Upper lobe of left lung (tissue), 6 donors: ENCODE measurements around the gene ASB5. TPM values are rescaled to one million over a fixed set of nuclear protein-coding genes. Genes with fewer than 3 reads are reported as not detected.

ENCODE experiments used
- ATAC-seq, 2 donors: fragments of 200-7000 bp; cut with Tn5 transposase; one replicate each; pipeline ENCODE4 v1.9.1; 2022; ENCODE audit warnings: mild to moderate bottlenecking in 2 of 2, moderate library complexity in 2 of 2; ENCODE audit not compliant: low FRiP score in 2 of 2
- DNase-seq, 2 donors: peaks; one replicate each; pipeline ENCODE4 v3.0.0-alpha.2; 2019 to 2020
- H3K27ac ChIP-seq, 4 donors: fragments of 200-600 bp; sonication (generic); one replicate each; pipeline ENCODE4 v1.5.1; 2016 to 2019
- H3K27me3 ChIP-seq, 4 donors: fragments of 200-600 bp; sonication (generic); one replicate each; pipeline ENCODE4 v1.5.1; 2017 to 2019
- H3K36me3 ChIP-seq, 4 donors: fragments of 200-600 bp; sonication (generic); one replicate each; pipeline ENCODE4 v1.5.1; 2016 to 2019
- H3K4me1 ChIP-seq, 4 donors: fragments of 200-600 bp; sonication (generic); one replicate each; pipeline ENCODE4 v1.5.1; 2018 to 2019
- H3K4me3 ChIP-seq, 4 donors: fragments of 200-600 bp; sonication (generic); one replicate each; pipeline ENCODE4 v1.5.1; 2017 to 2019; ENCODE audit warnings: mild to moderate bottlenecking in 2 of 4, moderate library complexity in 1 of 4
- H3K9me3 ChIP-seq, 4 donors: fragments of 200-600 bp; sonication (generic); one replicate each; pipeline ENCODE4 v1.5.1; 2018 to 2019
- CTCF ChIP-seq, 6 experiments: fragments of 450-650 bp in 4 of 6; fragments of 200-600 bp in 2 of 6; sonication (generic) in 2 of 6; IDR thresholded peaks; one replicate each; pipeline ENCODE4 v1.5.1; 2016 to 2019; ENCODE audit warnings: antibody characterized with exemption in 6 of 6
- EP300 ChIP-seq, 4 donors: sonication (generic); formaldehyde crosslinking; IDR thresholded peaks; one replicate each; pipeline ENCODE4 v1.5.1; 2017; ENCODE audit warnings: antibody characterized with exemption in 4 of 4, control low read depth in 2 of 4
- POLR2A ChIP-seq, 4 donors: fragments of 450-650 bp; IDR thresholded peaks; one replicate each; pipeline ENCODE4 v1.5.1; 2016 to 2017; ENCODE audit warnings: antibody characterized with exemption in 4 of 4, mild to moderate bottlenecking in 2 of 4
- POLR2AphosphoS5 ChIP-seq, 2 donors: sonication (generic); formaldehyde crosslinking; IDR thresholded peaks; one replicate each; pipeline ENCODE4 v1.5.1; 2017; ENCODE audit warnings: antibody characterized with exemption in 2 of 2
- WGBS, 2 donors: methylation state at CpG; one replicate each; pipeline ENCODE4 v1.1.5; 2017 to 2018; 5-methylcytosine and 5-hydroxymethylcytosine counted together
- total RNA-seq, 6 donors: library from RNA; depleted of rRNA in 4 of 6; stranded (reverse); fragments of >200 nt in 4 of 6; gene quantifications; one replicate each; pipeline versions ENCODE4 v1.1.0 to v1.2.1, GENCODE V29; 2016 to 2021
- donor health status: DM: no; HTN: no; CAD: no; lungs with moderate emphysema.
- donor health status: DM: no; HTN: yes; CAD: no; lungs with severe emphysema.

The ASB5 gene
- total RNA-seq, 6 donors from 2014 or later, result not detected

GRCh38 chr4:176195184-176195978, 73.6 kb downstream of the ASB5 start, which contains the start of gene SPATA4:
Gene SPATA4, minus strand, starts transcription at chr4:176195585. Its CDS starts 23 bp downstream, at chr4:176195562.
- WGBS, 2 donors, result 1 to 3% methylated on average over 16 to 43 of the region's 45 CpGs
- H3K4me1 ChIP-seq, result peaks cover 0 to 7% (median 1%) of the 10 kb centered on the region in 4 donors
- H3K27ac ChIP-seq, result peak within 1 kb of the TSS; percentile 59 to 77 (median 69)
- ATAC-seq, result peak; percentile 98 to 100
- H3K36me3 ChIP-seq, result no peaks in the 10 kb centered on the region
- no peaks in the 10 kb centered on the region for H3K27me3 ChIP-seq
- no peaks in the 10 kb centered on the region for H3K9me3 ChIP-seq
- TF ChIP-seq CTCF (IDR thresholded peaks at IDR 0.05), result no peak
- peak in 3 of 4 donors; percentile 45 to 73 (median 56) for TF ChIP-seq POLR2A (IDR thresholded peaks at IDR 0.05)
- peak in 1 of 2 donors; percentile 59 for TF ChIP-seq POLR2AphosphoS5 (IDR thresholded peaks at IDR 0.05)
- no peak for TF ChIP-seq EP300 (IDR thresholded peaks at IDR 0.05)
- peak; percentile 96 to 98 for DNase-seq
- peak within 1 kb of the TSS; percentile 55 to 67 (median 65) for H3K4me3 ChIP-seq

GRCh38 chr4:176193938-176194337, 75.1 kb downstream of the ASB5 start:
- Histone ChIP-seq H3K27me3 (no peaks in the 10 kb centered on the region), H3K4me3 (no peak overlapping the region), H3K36me3 (no peaks in the 10 kb centered on the region), H3K27ac (no peak overlapping the region), H3K4me1 (peaks cover 0 to 7% (median 1%) of the 10 kb centered on the region in 4 donors), H3K9me3 (no peaks in the 10 kb centered on the region)
- ATAC-seq (no peak), DNase-seq (no peak)
- WGBS, 2 donors, result 77 to 80% methylated on average over 3 of the region's 3 CpGs
- TF ChIP-seq EP300 (IDR thresholded peaks at IDR 0.05) (no peak), CTCF (IDR thresholded peaks at IDR 0.05) (no peak), POLR2A (IDR thresholded peaks at IDR 0.05) (no peak), POLR2AphosphoS5 (IDR thresholded peaks at IDR 0.05) (no peak)

- no peak overlapping the region for H3K27ac ChIP-seq
- ATAC-seq (no peak), DNase-seq (no peak)
- H3K4me1 ChIP-seq, result peaks cover 0 to 7% (median 1%) of the 10 kb centered on the region in 4 donors
- WGBS, 2 donors, result 26 to 27% methylated on average over 4 of the region's 4 CpGs
- no peaks in the 10 kb centered on the region for H3K9me3 ChIP-seq
- H3K4me3 ChIP-seq, result no peak overlapping the region
- H3K27me3 ChIP-seq, result no peaks in the 10 kb centered on the region
- TF ChIP-seq POLR2AphosphoS5 (IDR thresholded peaks at IDR 0.05) (no peak), CTCF (IDR thresholded peaks at IDR 0.05) (no peak), POLR2A (IDR thresholded peaks at IDR 0.05) (no peak), EP300 (IDR thresholded peaks at IDR 0.05) (no peak)
- H3K36me3 ChIP-seq, result no peaks in the 10 kb centered on the region
Observed at GRCh38 chr4:176193126-176193525, 75.9 kb downstream of the ASB5 start.

- ATAC-seq, result no peak
- WGBS, 2 donors, result 53 to 62% methylated on average over 1 of the region's 1 CpG
- Histone ChIP-seq H3K4me1 (peaks cover 0 to 7% (median 1%) of the 10 kb centered on the region in 4 donors), H3K9me3 (no peaks in the 10 kb centered on the region), H3K27me3 (no peaks in the 10 kb centered on the region), H3K27ac (no peak overlapping the region), H3K4me3 (no peak overlapping the region), H3K36me3 (no peaks in the 10 kb centered on the region)
- DNase-seq, result no peak
- no peak for TF ChIP-seq POLR2AphosphoS5 (IDR thresholded peaks at IDR 0.05)
- TF ChIP-seq CTCF (IDR thresholded peaks at IDR 0.05), result no peak
- no peak for TF ChIP-seq POLR2A (IDR thresholded peaks at IDR 0.05)
- TF ChIP-seq EP300 (IDR thresholded peaks at IDR 0.05), result no peak
Observed at GRCh38 chr4:176191974-176192373, 77.0 kb downstream of the ASB5 start.
